Ishikawa (cell line): Measurements from ENCODE around the gene RAP1GAP.

Experiments used
- NFIC ChIP-seq: IDR thresholded peaks from 2 replicates; pipeline ENCODE4 v1.6.1; 2012
- REST ChIP-seq: IDR thresholded peaks from 2 replicates; pipeline ENCODE4 v1.6.1; 2012; ENCODE audit warnings: low read depth, mild to moderate bottlenecking
- TAF1 ChIP-seq: IDR thresholded peaks from 2 replicates; pipeline ENCODE4 v1.6.1; 2012; ENCODE audit warnings: low read depth, mild to moderate bottlenecking

GRCh38 chr1:21614419-21615115 is 54.6 kb downstream of the RAP1GAP start:
- TF ChIP-seq NFIC (no peak), TAF1 (no peak), REST (no peak)
